HepG2 (cell line): Measurements from ENCODE around the gene NCKAP1. TPM values are rescaled to one million over a fixed set of nuclear protein-coding genes. Genes with fewer than 3 reads are reported as not detected.
"Not testable (repeated sequence)": the region's sequence is repeated elsewhere in the genome, so short reads cannot be mapped to it uniquely, and the experiment has no call there.

Experiments
- ATAC-seq: fragments of 200-7000 bp; cut with Tn5 transposase; 3 replicates; pipeline ENCODE4 v1.9.1; 2020; ENCODE audit warnings: mild to moderate bottlenecking, moderate library complexity
- BruUV-seq: library from RNA; stranded (reverse); fragments of 400-500 nt; replicated peaks from 2 replicates; lab custom pipeline; 2021; lab: Mats Ljungman, UMichigan
- CTCF ChIA-PET: fragments of 300-600 bp; formaldehyde crosslinking; extraction: SDS; loops from one replicate; lab custom pipeline; 2021; ENCODE audit warnings: low total read pairs, inconsistent platforms, low intra/inter-chr PET ratio; lab: Yijun Ruan, JAX
- POLR2A ChIA-PET: fragments of 350-600 bp; sonication (Branson Sonifier 250); formaldehyde crosslinking; loops from one replicate; lab custom pipeline; 2020; ENCODE audit warnings: antibody characterized with exemption, inconsistent platforms; lab: Yijun Ruan, JAX
- DNase-seq: peaks from one replicate; pipeline ENCODE4 v3.0.0-alpha.2; 2015; ENCODE audit warnings: low spot score
- FAIRE-seq: peaks from 3 replicates; lab custom pipeline; 2011; peaks lifted over from hg19 to GRCh38; lab: Jason Lieb, UNC
- H2AFZ ChIP-seq: one replicate; pipeline ENCODE4 v1.6.1; 2011; ENCODE audit warnings: low read length, inconsistent platforms
- H3K27ac ChIP-seq: fragments of 300-600 bp; 3 replicates; pipeline ENCODE4 v1.8.0; 2011; ENCODE audit warnings: mixed run types, mild to moderate bottlenecking, mixed read lengths, low read length, inconsistent platforms; ENCODE audit not compliant: insufficient read depth; ENCODE audit errors: extremely low read length
- H3K27me3 ChIP-seq, 2 experiments: fragments of 200-600 bp in 1 of 2; 2 replicates in 1 of 2; 3 replicates in 1 of 2; pipeline versions ENCODE4 v1.6.0 to v1.8.0; 2011; ENCODE audit warnings: low read length in 2 of 2, mild to moderate bottlenecking in 2 of 2, moderate library complexity in 2 of 2, inconsistent platforms in 1 of 2; ENCODE audit not compliant: insufficient read depth in 2 of 2, control insufficient read depth in 1 of 2
- H3K36me3 ChIP-seq, 2 experiments: fragments of 200-600 bp in 1 of 2; replicated peaks in 1 of 2; 2 replicates in 1 of 2; 3 replicates in 1 of 2; pipeline versions ENCODE4 v1.5.1 to v1.8.0; 2011; ENCODE audit warnings: low read length in 2 of 2, inconsistent platforms in 1 of 2; ENCODE audit not compliant: insufficient read depth in 2 of 2, control insufficient read depth in 1 of 2
- H3K4me1 ChIP-seq: 2 replicates; pipeline ENCODE4 v1.5.1; 2012; ENCODE audit warnings: low read length, inconsistent platforms; ENCODE audit not compliant: insufficient read depth
- H3K4me2 ChIP-seq: 2 replicates; pipeline ENCODE4 v1.6.0; 2011; ENCODE audit warnings: low read depth, low read length, inconsistent platforms
- H3K4me3 ChIP-seq, 3 experiments: fragments of 200-600 bp in 1 of 3; sonication (generic), shearing (Covaris generic) in 1 of 3; replicated peaks in 1 of 3; 2 replicates each; pipeline ENCODE4 v1.5.1; 2011 to 2016; ENCODE audit warnings: low read length in 3 of 3, inconsistent platforms in 2 of 3, low read depth in 2 of 3, mild to moderate bottlenecking in 2 of 3, control low read depth in 1 of 3, mixed read lengths in 1 of 3; ENCODE audit not compliant: insufficient read depth in 1 of 3
- H3K79me2 ChIP-seq: one replicate; pipeline ENCODE4 v1.6.1; 2011; ENCODE audit warnings: low read length, inconsistent platforms; ENCODE audit not compliant: insufficient read depth
- H3K9ac ChIP-seq: 2 replicates; pipeline ENCODE4 v1.6.0; 2011; ENCODE audit warnings: mild to moderate bottlenecking, low read depth, low read length, inconsistent platforms; ENCODE audit not compliant: insufficient read depth
- H3K9me3 ChIP-seq: 2 replicates; pipeline ENCODE4 v1.5.1; 2012; ENCODE audit warnings: mild to moderate bottlenecking, low read length
- H4K20me1 ChIP-seq: 2 replicates; pipeline ENCODE4 v1.6.0; 2011; ENCODE audit warnings: inconsistent platforms, mild to moderate bottlenecking, low read length, moderate library complexity; ENCODE audit not compliant: insufficient read depth
- CEBPB ChIP-seq: IDR thresholded peaks from 2 replicates; pipeline ENCODE4 v1.6.1; 2011; ENCODE audit warnings: low read depth, low read length, improper control_type of control experiment, borderline replicate concordance
- IKZF1 ChIP-seq: fragments of 450-650 bp; IDR thresholded peaks from 2 replicates; pipeline ENCODE4 v1.7.1; 2016
- SALL1 ChIP-seq: sonication (generic); formaldehyde crosslinking; IDR thresholded peaks from 2 replicates; pipeline ENCODE4 v1.8.0; 2022; ENCODE audit warnings: mild to moderate bottlenecking, missing genetic modification reagents
- ZNF12 ChIP-seq: sonication (generic); formaldehyde crosslinking; IDR thresholded peaks from 2 replicates; pipeline ENCODE4 v1.5.0; 2020; ENCODE audit warnings: missing genetic modification reagents
- WGBS: methylation state at CpG from one replicate; pipeline ENCODE4 v1.1.6; 2017; ENCODE audit warnings: low lambda C conversion rate; 5-methylcytosine and 5-hydroxymethylcytosine counted together
- in situ Hi-C: cut with HindIII; loops from 2 replicates; pipeline ENCODE4 v1.10.0; 2017; ENCODE audit warnings: low pct_unique_long_range_greater_than_20kb; ENCODE audit not compliant: extremely low pct_ligation_motif_present
- intact Hi-C: fragments of 100-400 bp; cut with micrococcal nuclease; formaldehyde crosslinking; loops from one replicate; pipeline ENCODE4 v1.10.0; 2022; ENCODE audit not compliant: unreplicated experiment
- polyA plus RNA-seq, 8 experiments: library from polyadenylated mRNA; depleted of rRNA in 3 of 8; stranded (reverse) in 7 of 8; unstranded in 1 of 8; fragments of >200 nt; fragmentation: Illumina TruSeq in 4 of 8; extraction: Trizol in 4 of 8; gene quantifications; 2 replicates each; pipeline versions ENCODE4 v1.2.1 to v1.2.3, GENCODE V29; 2011 to 2016; ENCODE audit warnings: low read depth in 4 of 8, missing spikeins in 1 of 8, mixed read lengths in 1 of 8; ENCODE audit not compliant: insufficient read depth in 1 of 8
- total RNA-seq, 5 experiments: library from RNA; depleted of rRNA; stranded (reverse); fragments of >200 nt; fragmentation: Illumina TruSeq; extraction: Trizol; gene quantifications; 2 replicates each; pipeline ENCODE4 v1.2.3, GENCODE V29; 2016; ENCODE audit warnings: low read depth in 1 of 5
- TF ChIP-seq, protein P1 (sequence below): sonication (generic); formaldehyde crosslinking; IDR thresholded peaks from 2 replicates; pipeline ENCODE4 v1.5.0; 2020; ENCODE audit warnings: mild to moderate bottlenecking, missing genetic modification reagents, borderline replicate concordance

NCKAP1 gene
- total and polyA plus RNA-seq, 2 of the 13 experiments (the other 11 are each of a cell fraction or from before 2014, with no cell fraction given): 72.1 to 96.3 TPM

DNA sequence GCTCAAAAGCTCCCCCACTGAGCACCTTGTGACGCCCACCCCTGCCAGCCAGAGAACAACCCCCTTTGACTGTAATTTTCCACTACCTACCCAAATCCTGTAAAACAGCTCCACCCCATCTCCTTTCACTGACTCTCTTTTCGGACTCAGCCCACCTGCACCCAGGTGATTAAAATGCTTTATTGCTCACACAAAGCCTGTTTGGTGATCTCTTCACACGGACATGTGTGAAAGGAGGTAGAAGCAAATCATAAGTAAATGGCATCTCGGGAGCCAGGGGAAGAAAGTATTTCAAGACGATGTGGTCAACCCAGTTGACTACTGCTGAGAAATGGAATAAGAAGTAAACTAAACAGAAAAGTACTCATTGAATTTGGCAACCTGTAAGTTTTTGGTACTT lies 11.2 kb upstream of the NCKAP1 start:
- H3K27ac ChIP-seq: no peak overlapping the region
- CTCF ChIA-PET: no interaction called here
- in situ Hi-C loops: no loop called here

DNA sequence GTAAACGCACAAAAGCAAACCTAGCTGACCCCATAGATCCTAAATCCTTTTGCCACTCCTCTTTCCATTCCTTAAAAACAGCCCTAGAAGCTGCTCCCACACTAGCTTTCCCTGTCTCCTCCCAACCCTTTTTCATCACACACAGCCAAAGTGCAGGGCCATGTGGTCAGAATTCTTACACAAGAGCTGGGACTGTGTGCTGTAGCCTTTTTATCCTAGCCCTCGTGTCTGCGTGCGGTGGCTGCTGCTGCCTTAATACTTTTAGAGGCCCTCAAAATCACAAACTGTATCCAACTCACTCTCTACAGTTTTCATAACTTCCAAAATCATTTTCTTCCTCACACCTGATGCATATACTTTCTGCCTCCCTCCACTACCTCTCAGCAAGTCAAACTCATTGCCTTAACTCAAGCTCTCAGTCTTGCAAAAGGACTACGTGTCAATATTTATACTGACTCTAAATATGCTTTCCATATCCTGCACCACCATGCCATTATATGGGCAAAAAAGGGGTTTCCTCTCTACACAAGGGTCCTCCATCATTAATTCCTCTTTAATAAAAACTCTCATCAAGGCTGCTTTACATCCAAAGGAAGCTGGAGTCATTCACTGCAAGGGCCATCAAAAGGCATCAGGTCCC lies 9.3 kb upstream of the NCKAP1 start:
- POLR2A ChIA-PET, intact Hi-C loops, BruUV-seq, H3K9me3 ChIP-seq, CTCF ChIA-PET, H3K9ac ChIP-seq, in situ Hi-C loops, H3K79me2 ChIP-seq, H3K4me3 ChIP-seq, H3K36me3 ChIP-seq: not testable (repeated sequence)
- Histone ChIP-seq H3K27me3 (peaks cover 1 to 10% of the 10 kb centered on the region in 2 experiments; a peak in 3 of 5 replicates), H3K4me2 (peak overlapping the region; percentile 52)
- peak; percentile 37 for DNase-seq
- peak; percentile 99 for ATAC-seq
- FAIRE-seq: peak; percentile 49
- TF ChIP-seq, protein P1, sequence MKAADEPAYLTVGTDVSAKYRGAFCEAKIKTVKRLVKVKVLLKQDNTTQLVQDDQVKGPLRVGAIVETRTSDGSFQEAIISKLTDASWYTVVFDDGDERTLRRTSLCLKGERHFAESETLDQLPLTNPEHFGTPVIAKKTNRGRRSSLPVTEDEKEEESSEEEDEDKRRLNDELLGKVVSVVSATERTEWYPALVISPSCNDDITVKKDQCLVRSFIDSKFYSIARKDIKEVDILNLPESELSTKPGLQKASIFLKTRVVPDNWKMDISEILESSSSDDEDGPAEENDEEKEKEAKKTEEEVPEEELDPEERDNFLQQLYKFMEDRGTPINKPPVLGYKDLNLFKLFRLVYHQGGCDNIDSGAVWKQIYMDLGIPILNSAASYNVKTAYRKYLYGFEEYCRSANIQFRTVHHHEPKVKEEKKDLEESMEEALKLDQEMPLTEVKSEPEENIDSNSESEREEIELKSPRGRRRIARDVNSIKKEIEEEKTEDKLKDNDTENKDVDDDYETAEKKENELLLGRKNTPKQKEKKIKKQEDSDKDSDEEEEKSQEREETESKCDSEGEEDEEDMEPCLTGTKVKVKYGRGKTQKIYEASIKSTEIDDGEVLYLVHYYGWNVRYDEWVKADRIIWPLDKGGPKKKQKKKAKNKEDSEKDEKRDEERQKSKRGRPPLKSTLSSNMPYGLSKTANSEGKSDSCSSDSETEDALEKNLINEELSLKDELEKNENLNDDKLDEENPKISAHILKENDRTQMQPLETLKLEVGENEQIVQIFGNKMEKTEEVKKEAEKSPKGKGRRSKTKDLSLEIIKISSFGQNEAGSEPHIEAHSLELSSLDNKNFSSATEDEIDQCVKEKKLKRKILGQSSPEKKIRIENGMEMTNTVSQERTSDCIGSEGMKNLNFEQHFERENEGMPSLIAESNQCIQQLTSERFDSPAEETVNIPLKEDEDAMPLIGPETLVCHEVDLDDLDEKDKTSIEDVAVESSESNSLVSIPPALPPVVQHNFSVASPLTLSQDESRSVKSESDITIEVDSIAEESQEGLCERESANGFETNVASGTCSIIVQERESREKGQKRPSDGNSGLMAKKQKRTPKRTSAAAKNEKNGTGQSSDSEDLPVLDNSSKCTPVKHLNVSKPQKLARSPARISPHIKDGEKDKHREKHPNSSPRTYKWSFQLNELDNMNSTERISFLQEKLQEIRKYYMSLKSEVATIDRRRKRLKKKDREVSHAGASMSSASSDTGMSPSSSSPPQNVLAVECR (CRISPR knock-in tag): 0 out of 2 replicates have a peak, but pooled peaks have one; percentile 13
- TF ChIP-seq CEBPB (peak; percentile 61; the same call in 1 of the 2 replicates), ZNF12 (CRISPR knock-in tag) (0 out of 2 replicates have a peak, but pooled peaks have one; percentile 60), SALL1 (peak; percentile 30; the same call in 1 of the 2 replicates)
- TF ChIP-seq, all 625 proteins: peak for 4; not testable (repeated sequence) for 621
- H4K20me1 ChIP-seq, H3K27ac ChIP-seq, H2AFZ ChIP-seq: not testable (repeated sequence)
- WGBS: 2% methylated on average over 5 of the region's 5 CpGs
- H3K4me1 ChIP-seq: peaks cover 17% of the 10 kb centered on the region

More for the DNA sequence above, 11.2 kb upstream of the NCKAP1 start:
- intact Hi-C loops: no loop called here
- DNase-seq (no peak), FAIRE-seq (no peak), ATAC-seq (no peak)
- Histone ChIP-seq H3K27me3 (peaks cover 2 to 10% of the 10 kb centered on the region in 2 experiments; a peak in 3 of 5 replicates), H4K20me1 (no peaks in the 10 kb centered on the region), H3K4me1 (peaks cover 17% of the 10 kb centered on the region), H3K9me3 (no peaks in the 10 kb centered on the region), H3K4me2 (no peak overlapping the region), H3K36me3 (no peaks in the 10 kb centered on the region), H3K4me3 (no peak overlapping the region), H3K9ac (no peak overlapping the region), H3K79me2 (no peaks in the 10 kb centered on the region), H2AFZ (no peak overlapping the region)
- WGBS: 51% methylated on average over 5 of the region's 5 CpGs
- BruUV-seq: no TSS peak
- no peak for TF ChIP-seq IKZF1
- POLR2A ChIA-PET: no interaction called here

DNA sequence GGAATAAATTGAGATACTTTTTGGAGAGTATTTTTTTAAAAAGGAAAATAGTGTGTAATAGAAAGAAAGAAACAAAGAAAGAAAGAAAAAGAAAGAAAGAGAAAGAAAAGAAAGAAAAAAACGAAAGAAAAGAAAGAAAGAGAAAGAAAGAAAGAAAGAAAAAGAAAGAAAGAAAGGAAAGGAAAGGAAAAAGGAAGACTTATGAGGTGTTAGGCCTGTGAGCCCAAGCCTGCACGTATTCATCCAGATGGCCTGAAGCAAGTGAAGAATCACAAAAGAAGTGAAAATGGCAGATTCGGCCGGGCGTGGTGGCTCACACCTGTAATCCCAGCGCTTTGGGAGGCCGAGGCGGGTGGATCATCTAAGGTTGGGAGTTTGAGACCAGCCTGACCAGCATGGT lies 5.3 kb upstream of the NCKAP1 start:
- intact Hi-C loops, in situ Hi-C loops, FAIRE-seq, H2AFZ ChIP-seq, DNase-seq, H3K27ac ChIP-seq, POLR2A ChIA-PET, H3K36me3 ChIP-seq, H3K79me2 ChIP-seq, H4K20me1 ChIP-seq, BruUV-seq, ATAC-seq, H3K4me3 ChIP-seq, H3K9ac ChIP-seq, H3K4me2 ChIP-seq, H3K9me3 ChIP-seq, CTCF ChIA-PET: not testable (repeated sequence)
- Histone ChIP-seq H3K4me1 (peaks cover 26% of the 10 kb centered on the region), H3K27me3 (peaks cover 2 to 13% of the 10 kb centered on the region in 2 experiments; a peak in 3 of 5 replicates)
- WGBS: 54% methylated on average over 8 of the region's 8 CpGs
